ENCODE results near the gene CIAO3. TPM values are rescaled to one million over a fixed set of nuclear protein-coding genes. Genes with fewer than 3 reads are reported as not detected.
A peak's percentile ranks its signal among the peaks of the same experiment; 100 is the strongest.

The CIAO3 gene
- total and polyA plus RNA-seq, 2 donors (not counting 1 experiment from before 2014, with no cell fraction given): 59.4 to 68.4 TPM

- peaks cover 0 to 52% of the 10 kb centered on the region in 2 experiments for H3K36me3 ChIP-seq (replicated peaks in 1 of 2; ENCODE audit: control extremely low read depth in 1 of 2, control insufficient read depth in 1 of 2, extremely low read depth in 1 of 2, insufficient read depth in 2 of 2, low read length in 1 of 2)
- peak; percentile 29 for ATAC-seq (ENCODE audit: low read depth)
- no peak overlapping the region for H3K27ac Mint-ChIP-seq
Observed at GRCh38 chr16:733382-734207, 7.2 kb downstream of the CIAO3 start.

More at GRCh38 chr16:733382-734207, 7.2 kb downstream of the CIAO3 start:
- Mint-ChIP-seq H3K9me3 (ENCODE audit: insufficient read depth) (no peaks in the 10 kb centered on the region), H3K27me3 (no peaks in the 10 kb centered on the region), H3K4me1 (peaks cover 9% of the 10 kb centered on the region), H3K4me3 (no peak overlapping the region)
- no peaks in the 10 kb centered on the region for H3K9me3 ChIP-seq (ENCODE audit: control extremely low read depth in 1 of 3, control insufficient read depth in 2 of 3, insufficient read depth in 1 of 3, low read length in 2 of 3)
- 96% methylated on average over 34 of the region's 34 CpGs for WGBS (ENCODE audit: insufficient coverage)
- H3K4me1 ChIP-seq (ENCODE audit: control insufficient read depth in 2 of 2, insufficient read depth in 2 of 2, low read length in 2 of 2): peaks cover 10 to 17% of the 10 kb centered on the region in 2 donors
- H3K27ac ChIP-seq (ENCODE audit: low read length in 2 of 2): no peak overlapping the region
- no peak overlapping the region for H3K4me2 ChIP-seq (replicated peaks; ENCODE audit: low read depth, low read length, poor library complexity, severe bottlenecking)
- TF ChIP-seq CTCF (IDR thresholded peaks at IDR 0.05) (peak; percentile 55), EZH2 (IDR thresholded peaks at IDR 0.05; ENCODE audit: borderline replicate concordance, insufficient read depth, low read depth, low read length, poor library complexity, severe bottlenecking) (no peak)
- no peaks in the 10 kb centered on the region for H3K79me2 ChIP-seq (ENCODE audit: control insufficient read depth, insufficient read depth, low read length)
- CTCF ChIA-PET: interaction anchor here (2.6 kb wide), 1 partner anchor 21 kb away, joined by 21 read pairs; no protein-coding TSS in a partner anchor
- H4K20me1 ChIP-seq (ENCODE audit: control insufficient read depth, insufficient read depth, low read length, poor library complexity, severe bottlenecking): peaks cover 7% of the 10 kb centered on the region
- POLR2A ChIA-PET: no interaction called here
- H3K27me3 ChIP-seq (replicated peaks in 1 of 4; ENCODE audit: control extremely low read depth in 1 of 4, control insufficient read depth in 3 of 4, insufficient read depth in 4 of 4, low read length in 3 of 4): no peaks in the 10 kb centered on the region
- H3K4me3 ChIP-seq (ENCODE audit: control extremely low read depth in 1 of 5, extremely low read depth in 1 of 5, insufficient read depth in 1 of 5, low read depth in 2 of 5, low read length in 4 of 5): no peak overlapping the region
- no peak overlapping the region for H2AFZ ChIP-seq (ENCODE audit: insufficient read depth, low read depth, low read length, poor library complexity, severe bottlenecking)
- peak; percentile 48 for DNase-seq
- intact Hi-C loops (cut with micrococcal nuclease): no loop called here
- no peak overlapping the region for H3K9ac ChIP-seq (ENCODE audit: low read length)
